ENCODE data around the gene IFNL1.

Gene IFNL1

GRCh38 chr19:39314016-39314728 is 18.0 kb downstream of the IFNL1 start:
- H3K9me3 ChIP-seq (ENCODE audit: control insufficient read depth, insufficient read depth, low read length) = no peaks in the 10 kb centered on the region
- no peaks in the 10 kb centered on the region for H3F3A ChIP-seq (ENCODE audit: control insufficient read depth, insufficient read depth)
- TF ChIP-seq CTCF (IDR thresholded peaks at IDR 0.05; ENCODE audit: low read depth, low read length, poor library complexity, severe bottlenecking) (no peak), EZH2phosphoT487 (IDR thresholded peaks at IDR 0.05; ENCODE audit: borderline replicate concordance, low read length) (no peak)
- no peak overlapping the region for H3K4me2 ChIP-seq (ENCODE audit: low read length)
- H3K4me1 ChIP-seq (ENCODE audit: control insufficient read depth, low read length) = no peaks in the 10 kb centered on the region
- H3K27ac ChIP-seq (ENCODE audit: low read depth, low read length) = no peak overlapping the region
- H3K4me3 ChIP-seq (ENCODE audit: low read length) = no peak overlapping the region
- no peaks in the 10 kb centered on the region for H4K20me1 ChIP-seq (ENCODE audit: control insufficient read depth, insufficient read depth, low read depth, low read length)
- peaks cover 4% of the 10 kb centered on the region; the same call in 1 of the 2 replicates for H3K27me3 ChIP-seq (ENCODE audit: control insufficient read depth, low read length)
- no peaks in the 10 kb centered on the region for H3K79me2 ChIP-seq (ENCODE audit: control insufficient read depth, low read length)
- no peaks in the 10 kb centered on the region for H3K9me2 ChIP-seq (replicated peaks; ENCODE audit: control insufficient read depth, low read length)
- no peaks in the 10 kb centered on the region for H3K36me3 ChIP-seq (ENCODE audit: control insufficient read depth, low read length)

- H3K4me1 ChIP-seq (ENCODE audit: control insufficient read depth, low read length) = no peaks in the 10 kb centered on the region; the same call in 1 of the 2 replicates
- H3K27ac ChIP-seq (ENCODE audit: low read depth, low read length) = no peak overlapping the region
- H3K4me2 ChIP-seq (ENCODE audit: low read length) = no peak overlapping the region
- peaks cover 13% of the 10 kb centered on the region for H3K27me3 ChIP-seq (ENCODE audit: control insufficient read depth, low read length)
- no peak for TF ChIP-seq CTCF (IDR thresholded peaks at IDR 0.05; ENCODE audit: low read depth, low read length, poor library complexity, severe bottlenecking)
- TF ChIP-seq EZH2phosphoT487 (IDR thresholded peaks at IDR 0.05; ENCODE audit: borderline replicate concordance, low read length) = no peak
- H3K9me3 ChIP-seq (ENCODE audit: control insufficient read depth, insufficient read depth, low read length) = no peaks in the 10 kb centered on the region
- no peaks in the 10 kb centered on the region for H4K20me1 ChIP-seq (ENCODE audit: control insufficient read depth, insufficient read depth, low read depth, low read length)
- H3K9me2 ChIP-seq (replicated peaks; ENCODE audit: control insufficient read depth, low read length) = no peaks in the 10 kb centered on the region
- no peaks in the 10 kb centered on the region for H3K36me3 ChIP-seq (ENCODE audit: control insufficient read depth, low read length)
- H3K4me3 ChIP-seq (ENCODE audit: low read length) = no peak overlapping the region
- H3K79me2 ChIP-seq (ENCODE audit: control insufficient read depth, low read length) = no peaks in the 10 kb centered on the region
- H3F3A ChIP-seq (ENCODE audit: control insufficient read depth, insufficient read depth) = no peaks in the 10 kb centered on the region
Observed at GRCh38 chr19:39315933-39316332, 19.7 kb downstream of the IFNL1 start.

GRCh38 chr19:39316627-39317321 is 20.6 kb downstream of the IFNL1 start:
- Histone ChIP-seq H3K36me3 (ENCODE audit: control insufficient read depth, low read length) (no peaks in the 10 kb centered on the region), H3K79me2 (ENCODE audit: control insufficient read depth, low read length) (no peaks in the 10 kb centered on the region), H3K4me2 (ENCODE audit: low read length) (no peak overlapping the region), H3K9me2 (replicated peaks; ENCODE audit: control insufficient read depth, low read length) (no peaks in the 10 kb centered on the region), H3K9me3 (ENCODE audit: control insufficient read depth, insufficient read depth, low read length) (no peaks in the 10 kb centered on the region), H3K27me3 (ENCODE audit: control insufficient read depth, low read length) (peaks cover 21% of the 10 kb centered on the region), H3K27ac (ENCODE audit: low read depth, low read length) (no peak overlapping the region), H3K4me1 (ENCODE audit: control insufficient read depth, low read length) (no peaks in the 10 kb centered on the region; the same call in 1 of the 2 replicates), H4K20me1 (ENCODE audit: control insufficient read depth, insufficient read depth, low read depth, low read length) (no peaks in the 10 kb centered on the region), H3K4me3 (ENCODE audit: low read length) (no peak overlapping the region), H3F3A (ENCODE audit: control insufficient read depth, insufficient read depth) (no peaks in the 10 kb centered on the region)
- no peak for TF ChIP-seq CTCF (IDR thresholded peaks at IDR 0.05; ENCODE audit: low read depth, low read length, poor library complexity, severe bottlenecking)
- no peak for TF ChIP-seq EZH2phosphoT487 (IDR thresholded peaks at IDR 0.05; ENCODE audit: borderline replicate concordance, low read length)

All from DOHH2 (cell line).